H1 (cell line): Measurements from ENCODE around the gene MCF2L2. TPM values are rescaled to one million over a fixed set of nuclear protein-coding genes. Genes with fewer than 3 reads are reported as not detected.

Source experiments
- CTCF ChIA-PET: fragments of 300-600 bp; sonication (Branson Sonifier 250); formaldehyde crosslinking; loops from one replicate; lab custom pipeline; 2021; ENCODE audit not compliant: partially characterized antibody; lab: Charles Lee
- POLR2A ChIA-PET: fragments of 300-600 bp; sonication (Branson Sonifier 250); formaldehyde crosslinking; loops from one replicate; lab custom pipeline; 2021; ENCODE audit warnings: inconsistent platforms; ENCODE audit not compliant: partially characterized antibody; lab: Charles Lee
- DNase-seq, 2 experiments: peaks; one replicate each; pipeline versions ENCODE4 v3.0.0 to v3.0.0-alpha.2; 2010 to 2022; ENCODE audit warnings: low spot score in 2 of 2, low read depth in 1 of 2, mixed read lengths in 1 of 2
- FAIRE-seq: peaks from 2 replicates; lab custom pipeline; 2011; peaks lifted over from hg19 to GRCh38; lab: Jason Lieb, UNC
- H2AFZ ChIP-seq: 2 replicates; pipeline ENCODE4 v1.8.1; 2012; ENCODE audit warnings: low read length, inconsistent platforms
- H2AK5ac ChIP-seq: 2 replicates; pipeline ENCODE4 v1.6.1; 2013; ENCODE audit warnings: low read depth, low read length
- H2BK120ac ChIP-seq: replicated peaks from 2 replicates; pipeline ENCODE3; 2013; ENCODE audit warnings: low read depth, low read length, inconsistent platforms
- H2BK12ac ChIP-seq: 2 replicates; pipeline ENCODE4 v1.6.1; 2013; ENCODE audit warnings: low read depth, low read length
- H2BK15ac ChIP-seq: 2 replicates; pipeline ENCODE4 v1.6.1; 2013; ENCODE audit warnings: low read length
- H2BK20ac ChIP-seq: 2 replicates; pipeline ENCODE4 v1.6.1; 2013; ENCODE audit warnings: low read length
- H2BK5ac ChIP-seq: 2 replicates; pipeline ENCODE4 v1.6.1; 2013; ENCODE audit warnings: low read depth, low read length
- H3K14ac ChIP-seq: 2 replicates; pipeline ENCODE4 v1.6.1; 2013; ENCODE audit warnings: inconsistent platforms; ENCODE audit not compliant: insufficient read length
- H3K18ac ChIP-seq: 2 replicates; pipeline ENCODE4 v1.6.1; 2013; ENCODE audit warnings: low read length; ENCODE audit errors: extremely low read depth
- H3K23ac ChIP-seq: 2 replicates; pipeline ENCODE4 v1.6.1; 2013; ENCODE audit warnings: inconsistent platforms; ENCODE audit not compliant: insufficient read length
- H3K23me2 ChIP-seq: 2 replicates; pipeline ENCODE4 v1.6.1; 2013; ENCODE audit warnings: low read depth, low read length
- H3K27ac ChIP-seq: 2 replicates; pipeline ENCODE4 v1.6.1; 2011; ENCODE audit warnings: low read depth, low read length, inconsistent platforms
- H3K27me3 ChIP-seq, 4 experiments: replicated peaks in 1 of 4; 1 replicate in 1 of 4; 2 replicates in 3 of 4; pipeline versions ENCODE4 v1.6.1 to v1.8.1; 2011 to 2013; ENCODE audit warnings: low read length in 3 of 4, mild to moderate bottlenecking in 3 of 4, inconsistent platforms in 2 of 4, mixed read lengths in 2 of 4, moderate library complexity in 1 of 4; ENCODE audit not compliant: control insufficient read depth in 3 of 4, insufficient read depth in 3 of 4; ENCODE audit errors: extremely low read depth in 1 of 4
- H3K36me3 ChIP-seq, 4 experiments: 2 replicates each; pipeline versions ENCODE4 v1.6.1 to v1.8.1; 2011 to 2013; ENCODE audit warnings: mild to moderate bottlenecking in 4 of 4, low read length in 3 of 4, moderate library complexity in 2 of 4, control low read depth in 1 of 4, inconsistent platforms in 1 of 4; ENCODE audit not compliant: insufficient read depth in 4 of 4, control insufficient read depth in 2 of 4
- H3K4ac ChIP-seq: replicated peaks from 2 replicates; pipeline ENCODE3; 2013; ENCODE audit warnings: low read length, low read depth, mixed read lengths, inconsistent platforms; ENCODE audit not compliant: insufficient read length
- H3K4me1 ChIP-seq, 4 experiments: replicated peaks in 1 of 4; 1 replicate in 1 of 4; 2 replicates in 3 of 4; pipeline versions ENCODE4 v1.6.1 to v1.8.1; 2011 to 2013; ENCODE audit warnings: low read length in 3 of 4, inconsistent platforms in 2 of 4, mixed read lengths in 1 of 4; ENCODE audit not compliant: insufficient read depth in 4 of 4, control insufficient read depth in 3 of 4
- H3K4me2 ChIP-seq, 2 experiments: 2 replicates each; pipeline versions ENCODE4 v1.6.1 to v1.8.1; 2011 to 2013; ENCODE audit warnings: low read depth in 2 of 2, low read length in 2 of 2, control low read depth in 1 of 2, inconsistent platforms in 1 of 2, mild to moderate bottlenecking in 1 of 2; ENCODE audit not compliant: insufficient read depth in 1 of 2
- H3K4me3 ChIP-seq, 4 experiments: fragments of 200-600, 300-600 bp in 1 of 4; sonication (generic), shearing (Covaris generic), sonication (Bioruptor Twin) in 1 of 4; 2 replicates each; pipeline versions ENCODE4 v1.5.1 to v1.8.1; 2011 to 2016; ENCODE audit warnings: low read length in 4 of 4, low read depth in 3 of 4, control low read depth in 2 of 4, inconsistent platforms in 2 of 4, mild to moderate bottlenecking in 2 of 4, mixed read lengths in 1 of 4, moderate library complexity in 1 of 4; ENCODE audit not compliant: insufficient read depth in 2 of 4; ENCODE audit errors: extremely low read depth in 1 of 4
- H3K56ac ChIP-seq: replicated peaks from 2 replicates; pipeline ENCODE3; 2013; ENCODE audit warnings: low read depth, mild to moderate bottlenecking, mixed read lengths, low read length, inconsistent platforms; ENCODE audit not compliant: insufficient read length
- H3K79me1 ChIP-seq: 2 replicates; pipeline ENCODE4 v1.6.1; 2013; ENCODE audit warnings: low read depth, low read length, control low read depth
- H3K79me2 ChIP-seq, 2 experiments: 2 replicates each; pipeline versions ENCODE4 v1.6.1 to v1.8.1; 2012 to 2013; ENCODE audit warnings: low read length in 2 of 2, mild to moderate bottlenecking in 2 of 2, inconsistent platforms in 1 of 2; ENCODE audit not compliant: insufficient read depth in 2 of 2, control insufficient read depth in 1 of 2
- H3K9ac ChIP-seq, 4 experiments: replicated peaks in 1 of 4; 1 replicate in 1 of 4; 2 replicates in 3 of 4; pipeline versions ENCODE4 v1.6.1 to v1.8.1; 2011 to 2013; ENCODE audit warnings: low read depth in 3 of 4, low read length in 3 of 4, control low read depth in 2 of 4, mild to moderate bottlenecking in 2 of 4, moderate library complexity in 2 of 4, inconsistent platforms in 1 of 4; ENCODE audit errors: extremely low read depth in 1 of 4
- H3K9me3 ChIP-seq, 2 experiments: 2 replicates each; pipeline versions ENCODE4 v1.6.1 to v1.8.1; 2012 to 2013; ENCODE audit warnings: mild to moderate bottlenecking in 2 of 2, moderate library complexity in 2 of 2, control low read depth in 1 of 2, inconsistent platforms in 1 of 2, low read depth in 1 of 2, low read length in 1 of 2, mixed read lengths in 1 of 2; ENCODE audit not compliant: insufficient read depth in 2 of 2
- H4K20me1 ChIP-seq, 2 experiments: replicated peaks in 1 of 2; 2 replicates each; pipeline versions ENCODE3 to v1.8.1; 2011 to 2013; ENCODE audit warnings: inconsistent platforms in 2 of 2, low read length in 2 of 2, mild to moderate bottlenecking in 1 of 2; ENCODE audit not compliant: insufficient read depth in 2 of 2, control insufficient read depth in 1 of 2
- H4K5ac ChIP-seq: 2 replicates; pipeline ENCODE4 v1.6.1; 2013; ENCODE audit warnings: low read length, low read depth, mixed read lengths, inconsistent platforms; ENCODE audit not compliant: insufficient read length
- H4K8ac ChIP-seq: 2 replicates; pipeline ENCODE4 v1.8.0; 2013; ENCODE audit warnings: mild to moderate bottlenecking, moderate library complexity, low read length, inconsistent platforms; ENCODE audit not compliant: insufficient read depth; ENCODE audit errors: extremely low read depth
- H4K91ac ChIP-seq: replicated peaks from 2 replicates; pipeline ENCODE3; 2013; ENCODE audit warnings: low read length, mixed read lengths, inconsistent platforms; ENCODE audit not compliant: insufficient read length
- CREB1 ChIP-seq: IDR thresholded peaks from 2 replicates; pipeline ENCODE4 v1.6.1; 2012; ENCODE audit warnings: inconsistent platforms
- CTCF ChIP-seq, 3 experiments: IDR thresholded peaks; 1 replicate in 2 of 3; 2 replicates in 1 of 3; pipeline versions ENCODE4 v1.5.1 to v1.6.1; 2011; ENCODE audit warnings: low read length in 3 of 3, mild to moderate bottlenecking in 3 of 3, inconsistent platforms in 2 of 3, low read depth in 1 of 3, moderate library complexity in 1 of 3; ENCODE audit not compliant: insufficient read depth in 1 of 3; ENCODE audit errors: control extremely low read depth in 1 of 3
- EP300 ChIP-seq, 2 experiments: IDR thresholded peaks; 1 replicate in 1 of 2; 2 replicates in 1 of 2; pipeline ENCODE4 v1.6.1; 2011 to 2012; ENCODE audit warnings: low read depth in 2 of 2, low read length in 2 of 2, mild to moderate bottlenecking in 2 of 2, borderline replicate concordance in 1 of 2, inconsistent platforms in 1 of 2, moderate library complexity in 1 of 2
- FOSL1 ChIP-seq: IDR thresholded peaks from 2 replicates; pipeline ENCODE4 v1.6.1; 2011; ENCODE audit warnings: mild to moderate bottlenecking, low read depth, low read length, moderate library complexity; ENCODE audit not compliant: insufficient read depth
- GTF2F1 ChIP-seq: IDR thresholded peaks from 2 replicates; pipeline ENCODE4 v1.6.1; 2012; ENCODE audit warnings: low read depth, low read length, improper control_type of control experiment, borderline replicate concordance
- POLR2A ChIP-seq, 2 experiments: IDR thresholded peaks; 1 replicate in 1 of 2; 2 replicates in 1 of 2; pipeline ENCODE4 v1.6.1; 2011; ENCODE audit warnings: low read depth in 2 of 2, low read length in 2 of 2, mild to moderate bottlenecking in 2 of 2; ENCODE audit errors: control extremely low read depth in 1 of 2
- POLR2AphosphoS5 ChIP-seq: IDR thresholded peaks from 2 replicates; pipeline ENCODE4 v1.6.1; 2011; ENCODE audit warnings: low read depth, low read length
- RAD21 ChIP-seq, 2 experiments: IDR thresholded peaks in 1 of 2; conservative IDR thresholded peaks in 1 of 2; 2 replicates each; pipeline ENCODE4 v1.6.1; 2011; ENCODE audit warnings: low read depth in 2 of 2, low read length in 2 of 2, improper control_type of control experiment in 1 of 2, inconsistent platforms in 1 of 2, mild to moderate bottlenecking in 1 of 2, moderate library complexity in 1 of 2
- RFX5 ChIP-seq: IDR thresholded peaks from 2 replicates; pipeline ENCODE4 v1.6.1; 2011; ENCODE audit warnings: low read depth, low read length, improper control_type of control experiment, borderline replicate concordance
- SIRT6 ChIP-seq: IDR thresholded peaks from one replicate; pipeline ENCODE4 v1.7.1; 2012; ENCODE audit warnings: low read length, inconsistent platforms
- TAF7 ChIP-seq: optimal IDR thresholded peaks from 2 replicates; pipeline ENCODE3; 2011; ENCODE audit warnings: low read depth, mild to moderate bottlenecking, inconsistent platforms, low read length, moderate library complexity, borderline replicate concordance
- WGBS, 2 experiments: shearing (Covaris generic) in 1 of 2; methylation state at CpG; one replicate each; pipeline versions ENCODE4 v1.1.6 to v1.1.7; 2013 to 2015; ENCODE audit warnings: low lambda C conversion rate in 2 of 2, mixed read lengths in 2 of 2, inconsistent platforms in 1 of 2, low coverage in 1 of 2, missing lambda C conversion rate in 1 of 2; ENCODE audit not compliant: insufficient replicate concordance in 2 of 2, insufficient coverage in 1 of 2, insufficient read length in 1 of 2; ENCODE audit errors: extremely low coverage in 1 of 2, missing lambda C conversion rate in 1 of 2; 5-methylcytosine and 5-hydroxymethylcytosine counted together
- polyA plus RNA-seq, 7 experiments: library from polyadenylated mRNA; depleted of rRNA in 3 of 7; stranded (reverse) in 5 of 7; unstranded in 2 of 7; fragments of >200 nt in 5 of 7; fragments of 200-250 nt in 2 of 7; gene quantifications; 1 replicate in 5 of 7; 2 replicates in 1 of 7; 4 replicates in 1 of 7; pipeline versions ENCODE4 v1.2.1 to v1.2.3, GENCODE V29; 2011 to 2013; ENCODE audit warnings: missing spikeins in 2 of 7, mixed read lengths in 2 of 7
- total RNA-seq: library from RNA; stranded (reverse); fragmentation: NEBNext Ultra II Directional; extraction: Animal tissue kit (Norgen Biotek cat#: 25700); gene quantifications from 2 replicates; pipeline ENCODE4 v1.2.1, GENCODE V29; 2021

Gene MCF2L2
- total and polyA plus RNA-seq, 2 of the 8 experiments (the other 6 are each of a cell fraction or from before 2014, with no cell fraction given): 4.1 to 13.7 TPM

DNA sequence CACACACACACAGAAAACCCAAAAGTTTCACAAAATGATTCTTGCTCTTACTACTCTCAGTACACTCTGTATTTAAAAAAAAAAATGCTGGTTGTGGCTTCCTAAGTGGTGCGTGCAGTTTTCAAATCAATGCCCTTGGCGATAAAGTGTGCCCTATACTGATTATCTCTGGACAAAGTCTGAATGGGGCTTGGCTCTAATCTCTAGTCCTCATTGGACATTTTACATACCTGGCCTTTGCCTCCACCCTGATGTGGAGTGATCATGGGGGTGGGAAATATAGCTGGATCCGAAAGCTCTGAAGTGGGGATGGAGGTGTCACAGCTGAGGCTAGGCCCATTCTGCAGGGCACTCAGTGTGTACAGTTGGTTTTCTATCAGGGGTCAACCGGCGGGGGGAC, 161.3 kb downstream of the MCF2L2 start:
- H2BK15ac ChIP-seq: no peak overlapping the region
- peaks cover 0 to 2% of the 10 kb centered on the region in 2 experiments for H4K20me1 ChIP-seq
- 92% methylated on average over 5 of the region's 5 CpGs; no CpG with 5 or more reads in 1 of the 2 experiments for WGBS, 2 experiments
- no peak overlapping the region for H3K56ac ChIP-seq
- H2AK5ac ChIP-seq: no peak overlapping the region
- no peak overlapping the region for H3K4me2 ChIP-seq
- no peak overlapping the region for H3K18ac ChIP-seq
- H2BK120ac ChIP-seq: no peak overlapping the region
- H3K23me2 ChIP-seq: no peaks in the 10 kb centered on the region; the same call in 1 of the 2 replicates
- peaks cover 18 to 44% (median 24%) of the 10 kb centered on the region in 4 experiments for H3K4me1 ChIP-seq
- 0 out of 2 replicates have a peak, but pooled peaks cover 3% of the 10 kb centered on the region for H3K79me1 ChIP-seq
- peaks cover 0 to 6% (median 3%) of the 10 kb centered on the region in 4 experiments; a peak in 2 of 8 replicates for H3K36me3 ChIP-seq
- H3K23ac ChIP-seq: no peak overlapping the region
- no peak overlapping the region for H2AFZ ChIP-seq
- no peak overlapping the region for H3K14ac ChIP-seq
- ChIA-PET CTCF (interaction anchor here (0.6 kb wide), 1 partner anchor 497 kb away, joined by 5 read pairs; no protein-coding TSS in a partner anchor), POLR2A (interaction anchor here (1.0 kb wide), 1 partner anchor 9 kb away, joined by 4 read pairs; no protein-coding TSS in a partner anchor)
- no peak for FAIRE-seq
- no peak overlapping the region for H3K4ac ChIP-seq
- no peak overlapping the region for H4K5ac ChIP-seq
- no peak overlapping the region for H2BK5ac ChIP-seq
- no peaks in the 10 kb centered on the region for H3K9me3 ChIP-seq
- H3K79me2 ChIP-seq: peaks cover 0 to 16% of the 10 kb centered on the region in 2 experiments; a peak in 1 of 4 replicates
- no peaks in the 10 kb centered on the region for H3K27me3 ChIP-seq
- H4K91ac ChIP-seq: no peak overlapping the region
- no peak overlapping the region; the same call in 1 of the 2 replicates for H2BK12ac ChIP-seq
- DNase-seq: no peak
- no peak overlapping the region for H3K27ac ChIP-seq
- H3K4me3 ChIP-seq: no peak overlapping the region
- H2BK20ac ChIP-seq: no peak overlapping the region
- no peak overlapping the region for H3K9ac ChIP-seq
- peak overlapping the region; percentile 17; the same call in 1 of the 2 replicates for H4K8ac ChIP-seq
- no peak for TF ChIP-seq CREB1
- no peak for TF ChIP-seq POLR2A (IDR thresholded peaks at IDR 0.05; ENCODE audit: control extremely low read depth in 1 of 2, low read depth in 2 of 2, low read length in 2 of 2)
- no peak for TF ChIP-seq EP300 (IDR thresholded peaks at IDR 0.05; ENCODE audit: borderline replicate concordance in 1 of 2, low read depth in 2 of 2, low read length in 2 of 2)
- TF ChIP-seq POLR2AphosphoS5: no peak
- no peak for TF ChIP-seq RFX5
- no peak for TF ChIP-seq CTCF (IDR thresholded peaks at IDR 0.05; ENCODE audit: control extremely low read depth in 1 of 3, insufficient read depth in 1 of 3, low read depth in 1 of 3, low read length in 3 of 3)
- TF ChIP-seq TAF7: no peak
- TF ChIP-seq GTF2F1: no peak
- TF ChIP-seq RAD21 (IDR thresholded peaks at IDR 0.05 in 1 of 2, conservative IDR thresholded peaks at IDR 0.05 in 1 of 2; ENCODE audit: low read depth in 2 of 2, low read length in 2 of 2): no peak
- no peak for TF ChIP-seq FOSL1
- TF ChIP-seq SIRT6: no peak
